Measurements from ENCODE around the gene GIPC2. TPM values are rescaled to one million over a fixed set of nuclear protein-coding genes. Genes with fewer than 3 reads are reported as not detected.

The GIPC2 gene
- total and polyA plus RNA-seq, 2 of the 4 experiments (the other 2 are of a cell fraction), result 0.07 to 0.18 TPM

DNA sequence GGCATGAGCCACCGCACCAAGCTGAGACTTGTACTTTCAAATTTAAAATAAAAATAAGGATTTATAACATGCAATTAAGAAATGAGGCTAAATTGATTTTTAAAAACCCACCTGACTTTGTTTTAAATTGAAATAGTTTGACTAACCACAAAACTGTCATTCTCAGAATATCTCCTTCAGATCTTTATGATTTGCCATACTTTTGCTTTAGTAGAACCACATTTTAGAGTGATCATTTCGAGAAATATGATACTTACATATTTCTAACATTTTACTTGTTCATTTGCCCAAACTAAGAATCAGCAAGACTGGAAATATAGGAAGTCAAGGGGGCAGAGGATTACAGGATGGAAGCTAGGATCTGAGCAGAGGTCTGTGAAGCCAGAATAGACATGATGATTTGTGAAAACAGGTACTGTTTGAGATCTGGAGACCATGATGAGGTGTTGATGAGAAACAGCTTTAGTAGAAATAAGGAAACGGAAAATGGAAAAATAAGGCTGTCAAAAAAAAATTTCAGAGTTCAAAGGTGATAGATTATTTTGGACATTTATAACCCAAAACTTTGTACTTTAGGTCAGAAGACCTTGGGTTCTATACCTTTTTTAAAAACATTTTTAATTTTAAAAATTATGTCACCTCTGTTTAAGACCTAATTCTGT lies 44.8 kb downstream of the GIPC2 start:
- ChIA-PET POLR2A (ENCODE audit: unreplicated experiment) (no interaction called here), CTCF (interaction anchor here (0.6 kb wide), 1 partner anchor 83 kb away, joined by 3 read pairs; no protein-coding TSS in a partner anchor)
- Histone ChIP-seq H3K9ac (ENCODE audit: low read depth, low read length) (no peak overlapping the region), H2BK5ac (ENCODE audit: low read depth, low read length, poor library complexity, severe bottlenecking) (no peak overlapping the region), H3K27ac (ENCODE audit: insufficient read depth, low read length) (no peak overlapping the region), H4K20me1 (ENCODE audit: insufficient read depth, low read length) (no peaks in the 10 kb centered on the region), H2BK15ac (ENCODE audit: low read depth, low read length) (no peak overlapping the region), H2AK9ac (replicated peaks; ENCODE audit: low read depth, low read length, poor library complexity) (no peak overlapping the region), H3K79me1 (ENCODE audit: low read depth in 1 of 2, low read length in 2 of 2) (no peaks in the 10 kb centered on the region), H2BK120ac (ENCODE audit: low read depth, low read length) (no peak overlapping the region), H4K5ac (ENCODE audit: low read depth, low read length) (no peak overlapping the region), H3K4me3 (ENCODE audit: insufficient read depth, low read depth, low read length) (no peak overlapping the region), H3K14ac (replicated peaks; ENCODE audit: low read depth, low read length) (no peak overlapping the region; the same call in 1 of the 2 replicates), H3K9me1 (ENCODE audit: insufficient read depth, low read length) (no peaks in the 10 kb centered on the region), H3K56ac (ENCODE audit: extremely low read depth, insufficient read depth, low read length) (no peak overlapping the region), H3K18ac (ENCODE audit: low read depth, low read length) (peak overlapping the region; percentile 52; the same call in 1 of the 2 replicates), H3K4ac (ENCODE audit: low read depth, low read length) (no peak overlapping the region), H3K4me2 (ENCODE audit: low read depth, low read length) (no peak overlapping the region), H4K8ac (ENCODE audit: low read depth in 2 of 2, low read length in 2 of 2) (no peak overlapping the region), H2AFZ (replicated peaks; ENCODE audit: low read length, poor library complexity) (no peak overlapping the region), H3K9me3 (ENCODE audit: control insufficient read depth, insufficient read depth, low read length) (peaks cover 2% of the 10 kb centered on the region; the same call in 1 of the 2 replicates), H3K27me3 (ENCODE audit: control insufficient read depth, insufficient read depth, low read length) (no peaks in the 10 kb centered on the region), H2AK5ac (ENCODE audit: low read depth, low read length) (no peak overlapping the region), H4K91ac (ENCODE audit: insufficient read depth, low read depth, low read length) (no peak overlapping the region), H3K23ac (ENCODE audit: low read depth, low read length) (no peak overlapping the region), H3K36me3 (ENCODE audit: control insufficient read depth, insufficient read depth, low read length) (no peaks in the 10 kb centered on the region), H2BK20ac (ENCODE audit: low read depth, low read length) (no peak overlapping the region), H3K4me1 (ENCODE audit: control insufficient read depth, insufficient read depth, low read length) (no peaks in the 10 kb centered on the region)
- no CpG with 5 or more reads among the region's 3 CpGs for WGBS, 2 experiments (ENCODE audit: extremely low coverage in 2 of 2, insufficient read length in 1 of 2)
- dilution Hi-C loops (cut with HindIII; ENCODE audit: low sequenced_read_pairs, unreplicated experiment) (no loop called here), intact Hi-C loops (cut with micrococcal nuclease) (no loop called here), in situ Hi-C loops (cut with MboI; ENCODE audit: low sequenced_read_pairs) (no loop called here)
- no TSS peak for BruUV-seq (replicated peaks)
- ATAC-seq (ENCODE audit: low read depth), result no peak
- TF ChIP-seq, protein P1, sequence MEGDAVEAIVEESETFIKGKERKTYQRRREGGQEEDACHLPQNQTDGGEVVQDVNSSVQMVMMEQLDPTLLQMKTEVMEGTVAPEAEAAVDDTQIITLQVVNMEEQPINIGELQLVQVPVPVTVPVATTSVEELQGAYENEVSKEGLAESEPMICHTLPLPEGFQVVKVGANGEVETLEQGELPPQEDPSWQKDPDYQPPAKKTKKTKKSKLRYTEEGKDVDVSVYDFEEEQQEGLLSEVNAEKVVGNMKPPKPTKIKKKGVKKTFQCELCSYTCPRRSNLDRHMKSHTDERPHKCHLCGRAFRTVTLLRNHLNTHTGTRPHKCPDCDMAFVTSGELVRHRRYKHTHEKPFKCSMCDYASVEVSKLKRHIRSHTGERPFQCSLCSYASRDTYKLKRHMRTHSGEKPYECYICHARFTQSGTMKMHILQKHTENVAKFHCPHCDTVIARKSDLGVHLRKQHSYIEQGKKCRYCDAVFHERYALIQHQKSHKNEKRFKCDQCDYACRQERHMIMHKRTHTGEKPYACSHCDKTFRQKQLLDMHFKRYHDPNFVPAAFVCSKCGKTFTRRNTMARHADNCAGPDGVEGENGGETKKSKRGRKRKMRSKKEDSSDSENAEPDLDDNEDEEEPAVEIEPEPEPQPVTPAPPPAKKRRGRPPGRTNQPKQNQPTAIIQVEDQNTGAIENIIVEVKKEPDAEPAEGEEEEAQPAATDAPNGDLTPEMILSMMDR (conservative IDR thresholded peaks at IDR 0.05; ENCODE audit: low read depth, low read length), result no peak
- TF ChIP-seq MAFK (IDR thresholded peaks at IDR 0.05; ENCODE audit: low read depth, low read length) (no peak), FOS (IDR thresholded peaks at IDR 0.05; ENCODE audit: low read depth, low read length) (no peak), NFE2L2 (IDR thresholded peaks at IDR 0.05; ENCODE audit: low read depth, low read length) (no peak), RCOR1 (IDR thresholded peaks at IDR 0.05; ENCODE audit: insufficient replicate concordance, low read length) (no peak), SMC3 (IDR thresholded peaks at IDR 0.05; ENCODE audit: low read depth, low read length) (no peak), BHLHE40 (IDR thresholded peaks at IDR 0.05; ENCODE audit: low read depth, low read length) (no peak), CEBPB (IDR thresholded peaks at IDR 0.05; ENCODE audit: low read depth, low read length) (no peak), MAZ (IDR thresholded peaks at IDR 0.05; ENCODE audit: borderline replicate concordance, low read depth, low read length) (no peak), POLR2A (IDR thresholded peaks at IDR 0.05; ENCODE audit: low read depth, low read length) (no peak), RAD21 (IDR thresholded peaks at IDR 0.05; ENCODE audit: low read length) (no peak), CHD1 (IDR thresholded peaks at IDR 0.05; ENCODE audit: low read depth, low read length) (no peak), MXI1 (IDR thresholded peaks at IDR 0.05; ENCODE audit: borderline replicate concordance, low read depth, low read length) (no peak), RFX5 (IDR thresholded peaks at IDR 0.05; ENCODE audit: low read depth, low read length) (no peak)
- TF ChIP-seq, protein P2, sequence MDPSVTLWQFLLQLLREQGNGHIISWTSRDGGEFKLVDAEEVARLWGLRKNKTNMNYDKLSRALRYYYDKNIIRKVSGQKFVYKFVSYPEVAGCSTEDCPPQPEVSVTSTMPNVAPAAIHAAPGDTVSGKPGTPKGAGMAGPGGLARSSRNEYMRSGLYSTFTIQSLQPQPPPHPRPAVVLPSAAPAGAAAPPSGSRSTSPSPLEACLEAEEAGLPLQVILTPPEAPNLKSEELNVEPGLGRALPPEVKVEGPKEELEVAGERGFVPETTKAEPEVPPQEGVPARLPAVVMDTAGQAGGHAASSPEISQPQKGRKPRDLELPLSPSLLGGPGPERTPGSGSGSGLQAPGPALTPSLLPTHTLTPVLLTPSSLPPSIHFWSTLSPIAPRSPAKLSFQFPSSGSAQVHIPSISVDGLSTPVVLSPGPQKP (IDR thresholded peaks at IDR 0.05; ENCODE audit: borderline replicate concordance, low read depth, low read length), result no peak
- TF ChIP-seq, protein P3, sequence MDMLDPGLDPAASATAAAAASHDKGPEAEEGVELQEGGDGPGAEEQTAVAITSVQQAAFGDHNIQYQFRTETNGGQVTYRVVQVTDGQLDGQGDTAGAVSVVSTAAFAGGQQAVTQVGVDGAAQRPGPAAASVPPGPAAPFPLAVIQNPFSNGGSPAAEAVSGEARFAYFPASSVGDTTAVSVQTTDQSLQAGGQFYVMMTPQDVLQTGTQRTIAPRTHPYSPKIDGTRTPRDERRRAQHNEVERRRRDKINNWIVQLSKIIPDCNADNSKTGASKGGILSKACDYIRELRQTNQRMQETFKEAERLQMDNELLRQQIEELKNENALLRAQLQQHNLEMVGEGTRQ (IDR thresholded peaks at IDR 0.05; ENCODE audit: low read depth, low read length), result no peak
- DNase-seq, result no peak

Data from IMR-90 (cell line).